Activated CD8-positive, alpha-beta T cell treated with anti-CD3 and anti-CD28 coated beads for 36 hours (primary cell): ENCODE results near the gene APOL3. TPM values are rescaled to one million over a fixed set of nuclear protein-coding genes. Genes with fewer than 3 reads are reported as not detected.

Source experiments
- ATAC-seq: fragments of 200-7000 bp; cut with Tn5 transposase; one replicate; pipeline ENCODE4 v1.10.0; 2021; ENCODE audit warnings: mild to moderate bottlenecking, moderate library complexity
- CTCF ChIA-PET: fragments of 350-600 bp; sonication (Branson Sonifier 250); formaldehyde crosslinking; loops from one replicate; lab custom pipeline; 2021; ENCODE audit warnings: antibody characterized with exemption; lab: Charles Lee
- POLR2A ChIA-PET: fragments of 350-600 bp; sonication (Branson Sonifier 250); formaldehyde crosslinking; loops from one replicate; lab custom pipeline; 2021; ENCODE audit warnings: antibody characterized with exemption; lab: Charles Lee
- DNase-seq: peaks from one replicate; pipeline ENCODE4 v3.0.0-alpha.2; 2020
- H3K27ac Mint-ChIP-seq: one replicate; pipeline ENCODE4 v1.8.0; 2021; ENCODE audit warnings: mild to moderate bottlenecking, mixed read lengths
- H3K27me3 Mint-ChIP-seq: one replicate; pipeline ENCODE4 v1.8.0; 2021; ENCODE audit warnings: mixed read lengths
- H3K36me3 Mint-ChIP-seq: one replicate; pipeline ENCODE4 v1.8.0; 2021; ENCODE audit warnings: low read depth, mixed read lengths
- H3K4me1 Mint-ChIP-seq: one replicate; pipeline ENCODE4 v1.8.0; 2021; ENCODE audit warnings: low read depth, mixed read lengths
- H3K4me3 Mint-ChIP-seq: one replicate; pipeline ENCODE4 v1.8.0; 2021; ENCODE audit warnings: mild to moderate bottlenecking, moderate library complexity, mixed read lengths
- H3K9me3 Mint-ChIP-seq: one replicate; pipeline ENCODE4 v1.8.0; 2021; ENCODE audit warnings: mixed read lengths
- intact Hi-C: fragments of 100-400 bp; cut with micrococcal nuclease; formaldehyde crosslinking; loops from one replicate; pipeline ENCODE4 v1.10.0; 2022
- total RNA-seq, 2 experiments: library from RNA; stranded (reverse); gene quantifications; one replicate each; pipeline ENCODE4 v1.2.3, GENCODE V29; 2021
- TF ChIP-seq, protein P1 (sequence below): fragments of 200-600 bp; IDR thresholded peaks from one replicate; pipeline ENCODE4 v1.8.0; 2022; ENCODE audit warnings: antibody characterized with exemption, mild to moderate bottlenecking

The APOL3 gene
- total RNA-seq, 2 experiments from 2014 or later, result 44.5 to 46.7 TPM

DNA sequence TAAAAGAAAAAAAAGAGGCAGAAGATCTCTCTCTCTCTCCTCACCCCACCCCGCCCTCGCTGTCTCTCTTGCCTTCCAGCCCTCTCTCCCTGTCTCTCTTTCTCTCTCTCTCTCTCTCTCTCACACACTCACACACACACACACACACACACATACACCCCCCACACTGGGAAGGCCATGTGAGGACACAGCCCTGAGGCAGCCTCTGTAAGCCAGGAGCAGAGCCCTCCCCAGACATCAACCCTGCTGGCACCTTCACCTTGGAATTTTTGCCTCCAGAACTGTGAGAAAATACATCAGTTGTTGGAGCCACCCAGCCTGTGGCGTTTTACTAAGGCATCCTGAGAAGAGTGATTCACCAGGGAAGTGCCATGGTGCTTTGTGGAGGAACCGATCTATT lies 14.7 kb downstream of the APOL3 start:
- H3K4me1 Mint-ChIP-seq, result peaks cover 31% of the 10 kb centered on the region
- peak overlapping the region; percentile 49 for H3K27ac Mint-ChIP-seq
- ChIA-PET CTCF (interaction anchor here (0.8 to 9.3 kb wide), 5 partner anchors 8 to 40 kb away, joined by 3 to 115 read pairs (median 3); partner anchors contain the start of gene APOL3), POLR2A (no interaction called here)
- intact Hi-C loops, result loop anchor here (1.0 kb wide), 1 partner anchor 34 kb away; no protein-coding TSS in a partner anchor
- ATAC-seq (no peak), DNase-seq (no peak)
- no peaks in the 10 kb centered on the region for H3K9me3 Mint-ChIP-seq
- TF ChIP-seq, protein P1, sequence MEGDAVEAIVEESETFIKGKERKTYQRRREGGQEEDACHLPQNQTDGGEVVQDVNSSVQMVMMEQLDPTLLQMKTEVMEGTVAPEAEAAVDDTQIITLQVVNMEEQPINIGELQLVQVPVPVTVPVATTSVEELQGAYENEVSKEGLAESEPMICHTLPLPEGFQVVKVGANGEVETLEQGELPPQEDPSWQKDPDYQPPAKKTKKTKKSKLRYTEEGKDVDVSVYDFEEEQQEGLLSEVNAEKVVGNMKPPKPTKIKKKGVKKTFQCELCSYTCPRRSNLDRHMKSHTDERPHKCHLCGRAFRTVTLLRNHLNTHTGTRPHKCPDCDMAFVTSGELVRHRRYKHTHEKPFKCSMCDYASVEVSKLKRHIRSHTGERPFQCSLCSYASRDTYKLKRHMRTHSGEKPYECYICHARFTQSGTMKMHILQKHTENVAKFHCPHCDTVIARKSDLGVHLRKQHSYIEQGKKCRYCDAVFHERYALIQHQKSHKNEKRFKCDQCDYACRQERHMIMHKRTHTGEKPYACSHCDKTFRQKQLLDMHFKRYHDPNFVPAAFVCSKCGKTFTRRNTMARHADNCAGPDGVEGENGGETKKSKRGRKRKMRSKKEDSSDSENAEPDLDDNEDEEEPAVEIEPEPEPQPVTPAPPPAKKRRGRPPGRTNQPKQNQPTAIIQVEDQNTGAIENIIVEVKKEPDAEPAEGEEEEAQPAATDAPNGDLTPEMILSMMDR, result no peak
- H3K27me3 Mint-ChIP-seq, result no peaks in the 10 kb centered on the region
- H3K36me3 Mint-ChIP-seq, result peaks cover 13% of the 10 kb centered on the region
- no peak overlapping the region for H3K4me3 Mint-ChIP-seq

DNA sequence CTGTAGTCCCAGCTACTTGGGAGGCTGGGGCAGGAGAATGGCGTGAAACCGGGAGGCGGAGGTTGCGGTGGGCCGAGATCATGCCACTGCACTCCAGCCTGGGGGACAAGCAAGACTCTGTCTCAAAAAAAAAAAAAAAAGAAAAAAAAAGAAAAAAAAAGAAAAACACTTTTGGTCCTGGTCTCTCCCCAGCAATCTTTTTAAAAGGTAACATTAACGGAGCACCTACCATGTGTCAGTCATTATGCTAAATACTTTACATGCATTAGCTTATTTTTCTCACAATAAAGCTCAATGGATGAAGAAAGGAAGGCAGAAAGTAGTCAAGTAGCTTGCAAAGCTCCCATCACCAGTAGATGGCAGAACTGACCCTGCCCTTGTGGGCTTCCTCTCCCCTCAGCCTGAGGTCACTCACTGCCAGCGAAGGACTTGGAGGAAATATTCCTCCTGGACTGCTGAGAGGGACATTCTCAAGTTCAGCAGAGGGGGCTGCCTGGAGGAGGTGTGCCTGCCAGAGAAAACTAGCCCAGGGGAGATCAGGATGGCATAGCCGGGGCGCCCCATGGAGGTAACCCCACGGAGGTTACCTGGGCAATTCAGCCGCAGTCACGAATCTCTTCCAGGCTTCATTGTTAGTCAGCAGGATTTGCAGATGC lies 15.5 kb downstream of the APOL3 start:
- intact Hi-C loops, result loop anchor here (1.0 kb wide), 1 partner anchor 35 kb away; no protein-coding TSS in a partner anchor
- H3K4me3 Mint-ChIP-seq, result no peak overlapping the region
- H3K27ac Mint-ChIP-seq, result no peak overlapping the region
- ChIA-PET POLR2A (no interaction called here), CTCF (interaction anchor here (0.7 to 9.3 kb wide), 11 partner anchors 9 to 95 kb away, joined by 3 to 115 read pairs (median 3); partner anchors contain the start of genes APOL2 and APOL3)
- H3K9me3 Mint-ChIP-seq, result no peaks in the 10 kb centered on the region
- TF ChIP-seq, protein P1, result peak; percentile 80
- H3K4me1 Mint-ChIP-seq, result peaks cover 24% of the 10 kb centered on the region
- H3K27me3 Mint-ChIP-seq, result no peaks in the 10 kb centered on the region
- H3K36me3 Mint-ChIP-seq, result peaks cover 19% of the 10 kb centered on the region
- ATAC-seq, result peak; percentile 78
- peak; percentile 63 for DNase-seq

DNA sequence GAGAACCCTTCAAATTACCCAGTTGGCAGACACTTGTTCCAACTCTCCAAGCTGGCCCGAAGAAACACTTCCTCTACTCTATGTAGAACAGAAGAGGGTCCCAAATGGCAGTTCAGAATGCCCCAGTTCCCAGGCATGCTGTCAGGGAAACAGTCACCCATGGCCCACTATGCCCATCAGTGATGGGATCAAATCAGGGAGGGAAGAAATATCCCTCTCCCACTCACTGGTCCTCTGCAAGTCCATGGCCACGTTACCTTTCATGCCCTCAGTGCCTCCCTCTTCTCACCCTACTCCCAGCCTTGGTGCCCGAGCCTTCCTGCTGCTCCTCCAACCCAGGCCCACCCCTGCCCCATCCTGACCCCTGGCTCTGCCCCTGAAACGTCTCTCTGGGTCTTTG lies 16.6 kb downstream of the APOL3 start:
- POLR2A ChIA-PET, result interaction anchor here (0.8 kb wide), 1 partner anchor 9 kb away, joined by 4 read pairs; no protein-coding TSS in a partner anchor
- TF ChIP-seq, protein P1, result no peak
- no peak for DNase-seq
- H3K36me3 Mint-ChIP-seq, result peaks cover 22% of the 10 kb centered on the region
- no peaks in the 10 kb centered on the region for H3K9me3 Mint-ChIP-seq
- intact Hi-C loops, result no loop called here
- H3K27ac Mint-ChIP-seq, result no peak overlapping the region
- CTCF ChIA-PET, result interaction anchor here (0.8 to 9.3 kb wide), 7 partner anchors 8 to 93 kb away, joined by 3 to 115 read pairs (median 3); partner anchors contain the start of gene APOL3
- no peak for ATAC-seq
- H3K27me3 Mint-ChIP-seq, result no peaks in the 10 kb centered on the region
- H3K4me1 Mint-ChIP-seq, result peaks cover 20% of the 10 kb centered on the region
- H3K4me3 Mint-ChIP-seq, result no peak overlapping the region

DNA sequence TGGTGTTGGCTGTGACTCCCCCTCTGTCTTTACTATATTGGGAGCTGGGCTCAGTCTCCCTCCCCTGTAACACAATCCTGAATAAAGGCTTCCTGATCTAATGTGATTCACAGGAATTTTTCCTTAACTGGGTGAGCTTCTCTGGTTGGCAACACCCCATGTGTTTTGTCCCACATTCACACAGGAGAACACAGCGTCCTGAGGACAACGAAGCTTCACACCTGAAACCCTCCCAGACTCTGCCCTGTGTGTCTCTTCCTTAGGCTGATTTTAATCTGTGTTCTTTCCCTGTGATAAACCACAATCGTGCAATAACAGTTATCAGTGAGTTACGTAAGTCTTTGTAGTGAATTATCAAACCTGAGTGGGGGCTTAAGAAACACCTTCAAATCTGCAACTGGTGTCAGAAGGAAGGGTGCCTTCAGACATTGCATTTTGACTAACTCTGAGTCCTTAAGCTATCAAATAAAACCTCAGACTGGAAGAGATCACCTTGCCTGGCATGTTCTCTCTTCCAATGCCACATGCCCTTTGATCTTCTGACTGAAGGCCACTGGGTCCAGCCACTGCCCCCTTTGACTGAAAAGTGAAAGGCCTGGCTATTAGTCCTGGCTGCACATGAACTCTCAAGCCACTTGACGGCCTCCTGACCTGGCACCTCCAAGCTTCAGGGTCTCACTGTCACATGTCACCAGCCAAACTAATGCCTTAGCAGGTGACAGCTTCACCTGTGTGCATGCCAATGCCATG lies 17.3 kb downstream of the APOL3 start:
- CTCF ChIA-PET, result interaction anchor here (0.8 to 9.3 kb wide), 7 partner anchors 9 to 94 kb away, joined by 3 to 115 read pairs (median 3); partner anchors contain the start of gene APOL3
- Mint-ChIP-seq H3K9me3 (no peaks in the 10 kb centered on the region), H3K36me3 (peaks cover 20% of the 10 kb centered on the region), H3K4me3 (no peak overlapping the region), H3K4me1 (peaks cover 18% of the 10 kb centered on the region), H3K27ac (peak overlapping the region; percentile 12), H3K27me3 (no peaks in the 10 kb centered on the region)
- POLR2A ChIA-PET, result interaction anchor here (1.6 kb wide), 1 partner anchor 11 kb away, joined by 3 read pairs; no protein-coding TSS in a partner anchor
- intact Hi-C loops, result no loop called here
- ATAC-seq (no peak), DNase-seq (no peak)
- TF ChIP-seq, protein P1, result no peak
